ENCODE data around the gene DISC1.
"Not testable (repeated sequence)": the region's sequence is repeated elsewhere in the genome, so short reads cannot be mapped to it uniquely, and the experiment has no call there.

GRCh38 chr1:231969761-231970160 lies 343.2 kb downstream of the DISC1 start:
- not testable (repeated sequence) for TF ChIP-seq TCF12 (IDR thresholded peaks at IDR 0.05); TCF12 (CRISPR knock-in tag; IDR thresholded peaks at IDR 0.05); NFIB (CRISPR knock-in tag; IDR thresholded peaks at IDR 0.05; ENCODE audit: borderline replicate concordance); THAP11 (CRISPR knock-in tag; IDR thresholded peaks at IDR 0.05); DMAP1 (CRISPR knock-in tag; IDR thresholded peaks at IDR 0.05); ZNF317 (CRISPR knock-in tag; IDR thresholded peaks at IDR 0.05); JUN (CRISPR knock-in tag; IDR thresholded peaks at IDR 0.05); CEBPB (IDR thresholded peaks at IDR 0.05; ENCODE audit: borderline replicate concordance, low read depth, low read length)
- TF ChIP-seq, protein P1, sequence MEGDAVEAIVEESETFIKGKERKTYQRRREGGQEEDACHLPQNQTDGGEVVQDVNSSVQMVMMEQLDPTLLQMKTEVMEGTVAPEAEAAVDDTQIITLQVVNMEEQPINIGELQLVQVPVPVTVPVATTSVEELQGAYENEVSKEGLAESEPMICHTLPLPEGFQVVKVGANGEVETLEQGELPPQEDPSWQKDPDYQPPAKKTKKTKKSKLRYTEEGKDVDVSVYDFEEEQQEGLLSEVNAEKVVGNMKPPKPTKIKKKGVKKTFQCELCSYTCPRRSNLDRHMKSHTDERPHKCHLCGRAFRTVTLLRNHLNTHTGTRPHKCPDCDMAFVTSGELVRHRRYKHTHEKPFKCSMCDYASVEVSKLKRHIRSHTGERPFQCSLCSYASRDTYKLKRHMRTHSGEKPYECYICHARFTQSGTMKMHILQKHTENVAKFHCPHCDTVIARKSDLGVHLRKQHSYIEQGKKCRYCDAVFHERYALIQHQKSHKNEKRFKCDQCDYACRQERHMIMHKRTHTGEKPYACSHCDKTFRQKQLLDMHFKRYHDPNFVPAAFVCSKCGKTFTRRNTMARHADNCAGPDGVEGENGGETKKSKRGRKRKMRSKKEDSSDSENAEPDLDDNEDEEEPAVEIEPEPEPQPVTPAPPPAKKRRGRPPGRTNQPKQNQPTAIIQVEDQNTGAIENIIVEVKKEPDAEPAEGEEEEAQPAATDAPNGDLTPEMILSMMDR (CRISPR knock-in tag; IDR thresholded peaks at IDR 0.05) = not testable (repeated sequence)
- TF ChIP-seq, protein P2, sequence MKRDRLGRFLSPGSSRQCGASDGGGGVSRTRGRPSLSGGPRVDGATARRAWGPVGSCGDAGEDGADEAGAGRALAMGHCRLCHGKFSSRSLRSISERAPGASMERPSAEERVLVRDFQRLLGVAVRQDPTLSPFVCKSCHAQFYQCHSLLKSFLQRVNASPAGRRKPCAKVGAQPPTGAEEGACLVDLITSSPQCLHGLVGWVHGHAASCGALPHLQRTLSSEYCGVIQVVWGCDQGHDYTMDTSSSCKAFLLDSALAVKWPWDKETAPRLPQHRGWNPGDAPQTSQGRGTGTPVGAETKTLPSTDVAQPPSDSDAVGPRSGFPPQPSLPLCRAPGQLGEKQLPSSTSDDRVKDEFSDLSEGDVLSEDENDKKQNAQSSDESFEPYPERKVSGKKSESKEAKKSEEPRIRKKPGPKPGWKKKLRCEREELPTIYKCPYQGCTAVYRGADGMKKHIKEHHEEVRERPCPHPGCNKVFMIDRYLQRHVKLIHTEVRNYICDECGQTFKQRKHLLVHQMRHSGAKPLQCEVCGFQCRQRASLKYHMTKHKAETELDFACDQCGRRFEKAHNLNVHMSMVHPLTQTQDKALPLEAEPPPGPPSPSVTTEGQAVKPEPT (CRISPR knock-in tag; IDR thresholded peaks at IDR 0.05; ENCODE audit: low read depth) = not testable (repeated sequence)
